ENCODE measurements around the gene CD244. TPM values are rescaled to one million over a fixed set of nuclear protein-coding genes. Genes with fewer than 3 reads are reported as not detected.
"Not testable (repeated sequence)": the region's sequence is repeated elsewhere in the genome, so short reads cannot be mapped to it uniquely, and the experiment has no call there.

CD244 gene
- total RNA-seq, 1 donor from 2014 or later = not detected

DNA sequence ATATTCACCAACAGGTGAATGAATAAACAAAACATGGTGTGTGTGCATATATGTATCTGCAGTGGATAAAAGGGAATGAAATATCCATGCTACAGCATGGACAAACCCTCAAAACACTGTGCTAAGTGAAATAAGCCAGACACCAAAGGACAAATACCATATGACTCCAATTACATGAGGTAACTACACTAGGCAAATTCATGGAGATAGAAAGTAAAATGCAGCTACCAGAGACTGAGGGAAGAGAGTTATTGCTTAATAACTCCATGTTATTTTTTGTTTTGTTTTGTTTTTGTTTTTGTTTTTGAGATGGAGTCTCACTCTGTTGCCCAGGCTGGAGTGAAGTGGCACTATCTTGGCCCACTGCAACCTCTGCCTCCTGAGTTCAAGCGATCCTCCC lies 19.9 kb upstream of the CD244 start:
- TF ChIP-seq, protein P1, sequence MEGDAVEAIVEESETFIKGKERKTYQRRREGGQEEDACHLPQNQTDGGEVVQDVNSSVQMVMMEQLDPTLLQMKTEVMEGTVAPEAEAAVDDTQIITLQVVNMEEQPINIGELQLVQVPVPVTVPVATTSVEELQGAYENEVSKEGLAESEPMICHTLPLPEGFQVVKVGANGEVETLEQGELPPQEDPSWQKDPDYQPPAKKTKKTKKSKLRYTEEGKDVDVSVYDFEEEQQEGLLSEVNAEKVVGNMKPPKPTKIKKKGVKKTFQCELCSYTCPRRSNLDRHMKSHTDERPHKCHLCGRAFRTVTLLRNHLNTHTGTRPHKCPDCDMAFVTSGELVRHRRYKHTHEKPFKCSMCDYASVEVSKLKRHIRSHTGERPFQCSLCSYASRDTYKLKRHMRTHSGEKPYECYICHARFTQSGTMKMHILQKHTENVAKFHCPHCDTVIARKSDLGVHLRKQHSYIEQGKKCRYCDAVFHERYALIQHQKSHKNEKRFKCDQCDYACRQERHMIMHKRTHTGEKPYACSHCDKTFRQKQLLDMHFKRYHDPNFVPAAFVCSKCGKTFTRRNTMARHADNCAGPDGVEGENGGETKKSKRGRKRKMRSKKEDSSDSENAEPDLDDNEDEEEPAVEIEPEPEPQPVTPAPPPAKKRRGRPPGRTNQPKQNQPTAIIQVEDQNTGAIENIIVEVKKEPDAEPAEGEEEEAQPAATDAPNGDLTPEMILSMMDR (conservative IDR thresholded peaks at IDR 0.05) = no peak
- Mint-ChIP-seq H3K4me3 (no peak overlapping the region), H3K27me3 (ENCODE audit: low read depth) (no peaks in the 10 kb centered on the region), H3K36me3 (ENCODE audit: low read depth) (no peaks in the 10 kb centered on the region), H3K27ac (ENCODE audit: unreplicated experiment) (no peak overlapping the region), H3K4me1 (no peaks in the 10 kb centered on the region), H3K9me3 (no peaks in the 10 kb centered on the region)
- DNase-seq (ENCODE audit: low read depth, low spot score) = no peak

DNA sequence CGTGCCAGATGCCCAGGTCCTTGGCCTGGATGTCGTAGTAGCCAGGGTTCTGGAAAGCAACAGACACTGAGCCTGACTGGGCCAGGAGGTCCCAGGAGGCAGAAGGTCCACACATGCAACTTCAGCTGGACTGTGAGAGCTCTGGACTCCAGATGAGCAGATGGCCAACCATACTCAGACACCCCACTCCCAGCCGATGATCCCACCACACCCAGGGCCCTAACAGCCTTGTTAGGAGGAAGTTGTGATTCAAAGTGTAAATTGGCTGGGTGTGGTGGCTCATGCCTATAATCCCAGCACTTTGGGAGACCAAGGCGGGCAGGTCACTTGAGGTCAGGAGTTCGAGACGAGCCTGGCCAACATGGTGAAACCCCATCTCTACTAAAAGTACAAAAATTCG lies 18.6 kb upstream of the CD244 start:
- H3K27me3 Mint-ChIP-seq (ENCODE audit: low read depth); H3K4me1 Mint-ChIP-seq; H3K4me3 Mint-ChIP-seq; H3K9me3 Mint-ChIP-seq; DNase-seq (ENCODE audit: low read depth, low spot score); H3K27ac Mint-ChIP-seq (ENCODE audit: unreplicated experiment); H3K36me3 Mint-ChIP-seq (ENCODE audit: low read depth): not testable (repeated sequence)

DNA sequence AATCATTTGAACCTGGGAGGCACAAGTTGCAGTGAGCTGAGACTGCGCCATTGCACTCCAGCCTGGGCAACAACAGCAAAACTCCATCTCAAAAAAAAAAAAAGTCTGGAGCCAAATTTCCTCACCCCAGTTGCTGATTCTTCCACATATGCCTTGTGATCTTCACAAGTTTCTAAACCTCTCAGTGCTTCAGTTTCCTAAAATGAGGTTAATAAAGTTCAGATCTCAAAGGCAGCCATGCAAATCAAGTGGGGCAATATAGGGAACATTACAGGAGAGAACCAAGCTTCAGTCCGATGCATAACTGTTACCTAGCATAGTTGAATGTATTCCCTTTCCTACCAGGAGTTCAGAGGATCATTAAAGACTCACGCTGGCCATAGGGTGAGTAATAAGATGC lies 17.5 kb upstream of the CD244 start:
- H3K27me3 Mint-ChIP-seq (ENCODE audit: low read depth) = peaks cover 8% of the 10 kb centered on the region
- peaks cover 3% of the 10 kb centered on the region for H3K9me3 Mint-ChIP-seq
- TF ChIP-seq, protein P1 (conservative IDR thresholded peaks at IDR 0.05) = no peak
- H3K4me1 Mint-ChIP-seq = no peaks in the 10 kb centered on the region
- no peaks in the 10 kb centered on the region for H3K36me3 Mint-ChIP-seq (ENCODE audit: low read depth)
- H3K4me3 Mint-ChIP-seq = no peak overlapping the region
- no peak overlapping the region for H3K27ac Mint-ChIP-seq (ENCODE audit: unreplicated experiment)
- DNase-seq (ENCODE audit: low read depth, low spot score) = no peak

DNA sequence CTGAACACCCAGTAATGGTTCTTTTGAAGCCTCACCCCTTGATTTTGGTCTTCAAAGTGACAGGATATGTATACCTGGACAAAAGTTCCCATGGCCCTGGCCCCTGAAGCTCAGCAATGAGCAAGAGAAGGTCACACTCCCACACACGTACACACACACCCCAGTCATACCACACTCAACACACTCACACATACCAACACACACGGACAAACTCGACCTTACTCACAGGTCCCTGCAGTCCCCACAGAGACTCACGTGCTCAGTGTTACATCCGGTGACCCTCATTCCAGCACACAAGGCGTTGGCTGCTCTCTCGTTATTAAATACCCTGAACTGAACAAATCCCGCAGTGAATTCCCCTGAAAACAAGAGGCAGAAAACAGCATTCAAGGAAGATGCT lies 16.4 kb upstream of the CD244 start:
- Mint-ChIP-seq H3K36me3 (ENCODE audit: low read depth) (no peaks in the 10 kb centered on the region), H3K27me3 (ENCODE audit: low read depth) (peaks cover 16% of the 10 kb centered on the region), H3K4me1 (no peaks in the 10 kb centered on the region), H3K9me3 (peaks cover 3% of the 10 kb centered on the region), H3K4me3 (no peak overlapping the region), H3K27ac (ENCODE audit: unreplicated experiment) (no peak overlapping the region)
- TF ChIP-seq, protein P1 (conservative IDR thresholded peaks at IDR 0.05) = no peak
- DNase-seq (ENCODE audit: low read depth, low spot score) = no peak

DNA sequence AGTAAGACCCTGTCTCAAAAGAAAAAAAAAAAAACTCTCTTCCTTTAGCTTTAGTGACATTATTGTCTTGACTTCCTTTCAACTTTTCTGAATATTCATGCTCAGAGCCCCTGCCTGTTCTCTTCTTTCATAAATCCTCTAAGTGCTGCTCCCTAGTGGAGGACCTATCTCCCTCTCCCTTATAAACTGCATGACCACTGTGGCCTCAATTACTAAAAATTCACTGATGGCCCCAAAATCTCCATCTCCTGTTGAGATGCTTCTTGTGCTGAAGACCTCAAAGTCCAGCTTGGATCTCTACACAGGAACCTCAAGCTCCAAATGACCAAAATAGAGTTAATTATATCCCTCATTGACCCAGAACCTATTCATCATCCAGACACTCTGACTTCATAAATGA lies 14.5 kb upstream of the CD244 start:
- Mint-ChIP-seq H3K27ac (ENCODE audit: unreplicated experiment) (no peak overlapping the region), H3K4me3 (no peak overlapping the region), H3K27me3 (ENCODE audit: low read depth) (peaks cover 18% of the 10 kb centered on the region), H3K36me3 (ENCODE audit: low read depth) (no peaks in the 10 kb centered on the region), H3K9me3 (peaks cover 3% of the 10 kb centered on the region), H3K4me1 (no peaks in the 10 kb centered on the region)
- TF ChIP-seq, protein P1 (conservative IDR thresholded peaks at IDR 0.05) = peak; percentile 21
- no peak for DNase-seq (ENCODE audit: low read depth, low spot score)

DNA sequence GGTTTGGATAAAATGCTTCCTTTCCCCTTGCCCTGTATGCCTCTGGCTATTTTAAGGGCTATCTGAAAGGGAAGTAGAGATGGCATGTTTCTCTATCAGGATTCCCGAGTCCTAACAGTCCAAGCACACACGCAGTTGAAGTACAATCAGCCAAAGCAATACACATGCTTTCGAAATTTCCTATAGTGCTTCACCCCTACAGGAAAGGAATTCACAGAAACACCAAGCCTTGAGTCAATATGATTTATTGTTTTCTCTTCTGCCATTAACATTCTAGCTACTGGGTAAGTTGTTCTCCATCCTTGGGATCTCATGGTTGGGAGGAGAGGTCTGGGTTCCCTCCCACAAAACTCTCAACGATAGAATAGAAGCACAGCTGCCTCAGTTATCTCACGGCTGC lies 13.6 kb upstream of the CD244 start:
- Mint-ChIP-seq H3K27me3 (ENCODE audit: low read depth) (peaks cover 24% of the 10 kb centered on the region), H3K36me3 (ENCODE audit: low read depth) (no peaks in the 10 kb centered on the region), H3K4me1 (no peaks in the 10 kb centered on the region), H3K27ac (ENCODE audit: unreplicated experiment) (no peak overlapping the region), H3K4me3 (no peak overlapping the region), H3K9me3 (peaks cover 3% of the 10 kb centered on the region)
- DNase-seq (ENCODE audit: low read depth, low spot score) = no peak
- TF ChIP-seq, protein P1 (conservative IDR thresholded peaks at IDR 0.05) = no peak

DNA sequence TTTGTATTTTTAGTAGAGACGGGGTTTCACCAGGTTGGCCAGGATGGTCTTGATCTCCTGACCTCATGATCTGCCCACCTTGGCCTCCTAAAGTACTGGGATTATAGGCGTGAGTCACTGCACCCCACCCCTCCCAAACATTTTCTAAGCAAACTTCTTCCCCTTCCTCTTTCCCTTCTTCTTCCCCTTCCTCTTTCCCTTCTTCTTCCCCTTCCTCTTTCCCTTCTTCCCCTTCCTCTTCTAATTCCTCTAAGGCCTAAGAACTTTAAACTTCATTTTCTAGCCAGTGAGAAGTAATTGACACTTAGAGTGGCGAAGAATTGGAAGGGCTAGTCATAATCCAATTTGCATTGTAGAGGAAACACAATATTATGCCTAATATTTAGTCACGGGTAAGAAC lies 12.9 kb upstream of the CD244 start:
- H3K9me3 Mint-ChIP-seq; H3K27ac Mint-ChIP-seq (ENCODE audit: unreplicated experiment); H3K4me3 Mint-ChIP-seq; H3K36me3 Mint-ChIP-seq (ENCODE audit: low read depth); DNase-seq (ENCODE audit: low read depth, low spot score); H3K4me1 Mint-ChIP-seq: not testable (repeated sequence)
- H3K27me3 Mint-ChIP-seq (ENCODE audit: low read depth) = peaks cover 27% of the 10 kb centered on the region

Measured in neural crest cell (in vitro differentiated cells).